Right atrium auricular region (tissue), 2 donors: ENCODE results near the gene ZNF821. TPM values are rescaled to one million over a fixed set of nuclear protein-coding genes. Genes with fewer than 3 reads are reported as not detected.

Experiments used
- DNase-seq: peaks from one replicate; pipeline ENCODE4 v3.0.0-alpha.2; 2019; ENCODE audit warnings: low spot score
- H3K27ac ChIP-seq, 2 donors: fragments of 200-600 bp; sonication (generic); 1 replicate in 1 of 2; 2 replicates in 1 of 2; pipeline ENCODE4 v1.5.1; 2016 to 2019
- H3K27me3 ChIP-seq, 2 donors: fragments of 200-600 bp; sonication (generic); one replicate each; pipeline versions ENCODE4 v1.5.1 to v1.6.0; 2017 to 2019
- H3K36me3 ChIP-seq: fragments of 200-600 bp; sonication (generic); one replicate; pipeline ENCODE4 v1.5.1; 2016
- H3K4me1 ChIP-seq, 2 donors: fragments of 200-600 bp; sonication (generic); one replicate each; pipeline versions ENCODE4 v1.5.1 to v1.6.0; 2017 to 2019
- H3K4me3 ChIP-seq, 2 donors: fragments of 200-600 bp; sonication (generic); 1 replicate in 1 of 2; 2 replicates in 1 of 2; pipeline ENCODE4 v1.5.1; 2017 to 2019; ENCODE audit warnings: mild to moderate bottlenecking in 1 of 2, moderate library complexity in 1 of 2
- H3K9me3 ChIP-seq, 2 donors: fragments of 200-600 bp; sonication (generic); one replicate each; pipeline ENCODE4 v1.5.1; 2019
- total RNA-seq, 2 donors: library from RNA; depleted of rRNA; stranded (reverse); fragments of >200 nt; gene quantifications; one replicate each; pipeline ENCODE4 v1.1.0, GENCODE V29; 2016
- TF ChIP-seq, protein P1 (sequence below), 2 donors: fragments of 200-600 bp; sonication (generic); IDR thresholded peaks; one replicate each; pipeline ENCODE4 v1.5.1; 2019; ENCODE audit warnings: antibody characterized with exemption in 2 of 2

Gene ZNF821, protein sequence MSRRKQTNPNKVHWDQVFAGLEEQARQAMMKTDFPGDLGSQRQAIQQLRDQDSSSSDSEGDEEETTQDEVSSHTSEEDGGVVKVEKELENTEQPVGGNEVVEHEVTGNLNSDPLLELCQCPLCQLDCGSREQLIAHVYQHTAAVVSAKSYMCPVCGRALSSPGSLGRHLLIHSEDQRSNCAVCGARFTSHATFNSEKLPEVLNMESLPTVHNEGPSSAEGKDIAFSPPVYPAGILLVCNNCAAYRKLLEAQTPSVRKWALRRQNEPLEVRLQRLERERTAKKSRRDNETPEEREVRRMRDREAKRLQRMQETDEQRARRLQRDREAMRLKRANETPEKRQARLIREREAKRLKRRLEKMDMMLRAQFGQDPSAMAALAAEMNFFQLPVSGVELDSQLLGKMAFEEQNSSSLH
- total RNA-seq: 1 to 10 TPM; 2.6 to 8.9 TPM

DNA sequence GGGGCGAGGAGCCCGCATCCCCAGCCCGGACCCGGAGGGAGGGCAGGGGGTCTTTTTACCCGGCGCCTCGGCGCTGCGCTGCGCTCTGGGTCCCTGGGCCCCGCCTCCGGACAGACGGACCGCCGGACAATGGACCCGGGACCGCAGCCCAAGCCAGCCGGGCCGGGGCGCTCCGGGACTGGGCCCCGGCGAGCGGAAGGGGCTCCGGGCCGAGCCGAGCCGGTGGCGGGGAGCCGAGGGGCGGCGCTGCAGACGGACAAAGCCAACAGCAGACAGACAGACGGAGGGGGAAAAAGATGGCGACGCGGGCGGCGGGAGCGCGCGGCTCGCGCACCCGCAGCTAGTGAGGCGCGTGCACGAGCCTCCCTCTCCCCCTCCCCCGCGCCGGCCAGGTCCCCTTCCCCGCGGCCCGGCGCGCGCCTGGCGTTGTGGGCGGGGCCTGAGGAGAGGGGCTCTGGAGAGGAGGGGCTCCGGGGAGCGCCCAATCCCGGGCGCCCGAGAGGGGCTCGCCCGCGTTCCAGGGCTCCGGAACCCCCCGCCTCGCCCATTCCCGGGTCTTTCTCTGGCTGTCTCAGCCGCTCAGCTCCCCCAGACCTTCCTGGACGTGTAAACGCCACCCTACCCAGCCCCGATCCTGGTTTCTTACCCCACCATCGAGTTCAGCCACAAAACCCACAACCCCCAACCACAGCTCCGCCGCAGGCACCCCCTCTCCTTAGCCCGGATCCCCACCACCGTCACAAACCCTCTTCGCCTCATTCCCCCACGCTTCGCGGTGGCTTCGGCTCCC is at the start of gene ZNF821:
Gene ZNF821, minus strand, starts transcription at position 334 of the 790 bp plus-strand sequence. CDS start 4,236 bp downstream, outside the sequence.
- peaks cover 0 to 15% of the 10 kb centered on the region in 2 donors for H3K4me1 ChIP-seq
- peak within 1 kb of the TSS; percentile 89 to 98 for H3K4me3 ChIP-seq
- H3K36me3 ChIP-seq: peaks cover 19% of the 10 kb centered on the region
- DNase-seq: peak; percentile 58
- no peaks in the 10 kb centered on the region for H3K27me3 ChIP-seq
- no peaks in the 10 kb centered on the region for H3K9me3 ChIP-seq
- TF ChIP-seq, protein P1, sequence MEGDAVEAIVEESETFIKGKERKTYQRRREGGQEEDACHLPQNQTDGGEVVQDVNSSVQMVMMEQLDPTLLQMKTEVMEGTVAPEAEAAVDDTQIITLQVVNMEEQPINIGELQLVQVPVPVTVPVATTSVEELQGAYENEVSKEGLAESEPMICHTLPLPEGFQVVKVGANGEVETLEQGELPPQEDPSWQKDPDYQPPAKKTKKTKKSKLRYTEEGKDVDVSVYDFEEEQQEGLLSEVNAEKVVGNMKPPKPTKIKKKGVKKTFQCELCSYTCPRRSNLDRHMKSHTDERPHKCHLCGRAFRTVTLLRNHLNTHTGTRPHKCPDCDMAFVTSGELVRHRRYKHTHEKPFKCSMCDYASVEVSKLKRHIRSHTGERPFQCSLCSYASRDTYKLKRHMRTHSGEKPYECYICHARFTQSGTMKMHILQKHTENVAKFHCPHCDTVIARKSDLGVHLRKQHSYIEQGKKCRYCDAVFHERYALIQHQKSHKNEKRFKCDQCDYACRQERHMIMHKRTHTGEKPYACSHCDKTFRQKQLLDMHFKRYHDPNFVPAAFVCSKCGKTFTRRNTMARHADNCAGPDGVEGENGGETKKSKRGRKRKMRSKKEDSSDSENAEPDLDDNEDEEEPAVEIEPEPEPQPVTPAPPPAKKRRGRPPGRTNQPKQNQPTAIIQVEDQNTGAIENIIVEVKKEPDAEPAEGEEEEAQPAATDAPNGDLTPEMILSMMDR (IDR thresholded peaks at IDR 0.05): peak; percentile 31 to 65
- H3K27ac ChIP-seq: peak within 1 kb of the TSS; percentile 92 to 99

DNA sequence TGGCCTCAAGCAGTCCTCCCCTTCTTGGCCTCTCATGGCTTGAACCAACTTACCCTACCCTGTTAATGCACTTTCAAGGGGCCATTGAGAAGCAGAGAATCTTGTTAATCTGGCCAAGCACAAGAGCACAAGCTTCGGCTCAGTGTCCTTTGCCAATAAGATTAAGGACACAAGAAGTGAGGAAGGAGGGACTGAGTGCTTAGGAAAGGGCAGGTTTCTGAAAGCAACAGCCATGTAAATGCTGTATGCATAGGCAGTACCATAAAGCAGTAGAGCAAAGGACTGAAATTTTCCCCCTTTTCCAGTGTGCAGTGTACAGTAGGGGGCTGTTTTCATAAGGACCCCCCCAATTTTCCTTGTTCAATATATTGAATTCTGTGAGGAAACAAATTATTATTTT is 49.0 kb upstream of the ZNF821 start:
- TF ChIP-seq, protein P1 (IDR thresholded peaks at IDR 0.05): no peak
- no peak for DNase-seq
- peaks cover 0 to 47% of the 10 kb centered on the region in 2 donors for H3K4me1 ChIP-seq
- H3K36me3 ChIP-seq: peaks cover 33% of the 10 kb centered on the region
- H3K9me3 ChIP-seq: no peaks in the 10 kb centered on the region
- no peaks in the 10 kb centered on the region for H3K27me3 ChIP-seq
- H3K27ac ChIP-seq: no peak overlapping the region
- H3K4me3 ChIP-seq: no peak overlapping the region

DNA sequence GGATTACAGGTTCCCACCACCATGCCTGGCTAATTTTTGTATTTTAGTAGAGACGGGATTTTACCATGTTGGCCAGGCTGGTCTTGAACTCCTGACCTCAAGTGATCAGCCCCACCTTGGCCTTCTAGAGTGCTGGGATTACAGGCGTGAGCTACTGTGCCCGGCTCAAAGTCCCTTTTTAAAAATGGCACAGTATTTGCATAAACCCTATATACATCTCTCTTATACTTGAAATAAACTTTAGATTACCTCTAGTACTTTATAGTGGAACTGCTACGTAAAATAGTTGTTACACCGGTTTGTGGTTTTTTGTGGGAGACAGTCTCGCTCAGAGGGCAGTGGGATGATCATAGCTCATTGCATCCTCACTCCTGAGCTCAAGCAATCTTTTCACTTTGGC is 47.6 kb upstream of the ZNF821 start:
- no peak for DNase-seq
- no peak overlapping the region for H3K4me3 ChIP-seq
- peaks cover 40% of the 10 kb centered on the region for H3K36me3 ChIP-seq
- H3K27ac ChIP-seq: no peak overlapping the region
- H3K9me3 ChIP-seq: no peaks in the 10 kb centered on the region
- no peaks in the 10 kb centered on the region for H3K27me3 ChIP-seq
- TF ChIP-seq, protein P1 (IDR thresholded peaks at IDR 0.05): no peak
- peaks cover 0 to 61% of the 10 kb centered on the region in 2 donors for H3K4me1 ChIP-seq

DNA sequence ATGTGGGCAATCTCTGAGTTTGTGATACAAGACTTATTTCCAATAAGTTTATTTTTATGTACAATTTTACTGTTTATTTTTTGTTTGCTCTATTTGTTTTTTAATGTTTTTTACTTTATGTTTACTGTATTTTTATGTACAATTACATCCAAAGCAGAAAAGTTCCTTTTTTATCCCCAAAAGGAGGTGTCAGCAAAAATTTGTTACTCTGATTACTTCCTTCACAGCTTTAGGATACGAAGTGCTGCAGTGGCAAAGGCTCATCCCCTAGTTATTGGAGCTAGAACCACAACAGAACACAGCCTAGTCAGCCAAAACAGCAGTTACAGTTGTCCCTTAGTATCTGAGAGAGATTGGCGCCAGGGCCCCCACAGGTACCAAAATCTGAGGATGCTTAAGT is 47.0 kb upstream of the ZNF821 start:
- H3K36me3 ChIP-seq: peaks cover 46% of the 10 kb centered on the region
- H3K4me1 ChIP-seq: peaks cover 0 to 67% of the 10 kb centered on the region in 2 donors

DNA sequence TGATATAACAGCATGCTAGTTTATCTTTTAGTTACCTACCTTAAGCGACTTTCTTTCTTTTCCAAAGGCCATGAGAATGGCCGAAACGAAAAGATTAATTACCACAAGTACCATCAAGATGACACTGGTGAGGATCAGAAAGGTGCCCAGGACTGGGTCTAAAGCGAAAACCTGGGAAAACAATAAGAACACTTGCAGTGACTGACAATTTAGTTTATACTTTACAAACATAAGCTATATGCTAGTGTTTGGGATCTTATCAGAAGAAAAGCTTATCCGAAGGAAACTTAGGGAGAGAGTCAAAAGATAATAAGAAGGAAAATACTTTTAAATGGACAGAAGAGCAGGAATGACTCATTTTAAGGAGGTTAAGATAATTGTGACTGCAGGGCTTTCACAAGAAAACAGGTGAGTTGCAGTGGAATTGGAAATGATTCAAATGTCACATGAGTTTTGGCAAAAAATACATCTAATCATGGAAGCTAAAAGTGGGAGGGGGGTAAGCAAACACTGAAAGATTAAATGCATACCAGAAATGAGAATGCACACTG is 46.1 kb upstream of the ZNF821 start:
- Histone ChIP-seq H3K4me1 (peaks cover 0 to 67% of the 10 kb centered on the region in 2 donors), H3K27ac (peak overlapping the region; percentile 66 to 73), H3K4me3 (no peak overlapping the region), H3K9me3 (no peaks in the 10 kb centered on the region), H3K36me3 (peaks cover 55% of the 10 kb centered on the region), H3K27me3 (no peaks in the 10 kb centered on the region)
- TF ChIP-seq, protein P1 (IDR thresholded peaks at IDR 0.05): no peak
- DNase-seq: no peak

More for the DNA sequence above, 47.0 kb upstream of the ZNF821 start:
- no peak for DNase-seq
- TF ChIP-seq, protein P1 (IDR thresholded peaks at IDR 0.05): no peak
- Histone ChIP-seq H3K27me3 (no peaks in the 10 kb centered on the region), H3K4me3 (no peak overlapping the region), H3K9me3 (no peaks in the 10 kb centered on the region), H3K27ac (no peak overlapping the region)
